HG03025 (cell line): ENCODE data around the gene CDC42BPB.

Source experiments
- ATAC-seq: cut with Tn5 transposase; IDR thresholded peaks from one replicate; pipeline ENCODE4 v1.9.1; 2021; ENCODE audit warnings: mild to moderate bottlenecking, moderate library complexity; ENCODE audit not compliant: unreplicated experiment, low FRiP score

CDC42BPB gene

GRCh38 chr14:103073876-103074728 is 16.8 kb upstream of the CDC42BPB start:
- ATAC-seq = no peak

GRCh38 chr14:103073367-103073875 is 16.1 kb upstream of the CDC42BPB start:
- ATAC-seq = no peak

GRCh38 chr14:103072595-103073366 is 15.4 kb upstream of the CDC42BPB start:
- no peak for ATAC-seq

GRCh38 chr14:103071544-103072251 is 14.3 kb upstream of the CDC42BPB start:
- no peak for ATAC-seq

GRCh38 chr14:103070971-103071542 is 13.7 kb upstream of the CDC42BPB start:
- ATAC-seq = no peak

- no peak for ATAC-seq
Measured at GRCh38 chr14:103070263-103070885, 13.0 kb upstream of the CDC42BPB start.

- ATAC-seq = no peak
Measured at GRCh38 chr14:103068351-103069073, 11.2 kb upstream of the CDC42BPB start.

- no peak for ATAC-seq
Measured at GRCh38 chr14:103067231-103067954, 10.0 kb upstream of the CDC42BPB start.

- ATAC-seq = no peak
Measured at GRCh38 chr14:103066399-103066798, 9.1 kb upstream of the CDC42BPB start.

GRCh38 chr14:103065861-103066260 is 8.5 kb upstream of the CDC42BPB start:
- no peak for ATAC-seq

GRCh38 chr14:103064978-103065377 is 7.6 kb upstream of the CDC42BPB start:
- no peak for ATAC-seq

GRCh38 chr14:103064436-103064835 is 7.1 kb upstream of the CDC42BPB start:
- no peak for ATAC-seq

- no peak for ATAC-seq
Measured at GRCh38 chr14:103061482-103061976, 4.2 kb upstream of the CDC42BPB start.

GRCh38 chr14:103059556-103059955 is 2.2 kb upstream of the CDC42BPB start:
- no peak for ATAC-seq

GRCh38 chr14:103058164-103059055 is 1.1 kb upstream of the CDC42BPB start:
- ATAC-seq = peak; percentile 2

GRCh38 chr14:103057028-103057371 is 349 bp downstream of the CDC42BPB start:
- ATAC-seq = peak; percentile 11

- no peak for ATAC-seq
Measured at GRCh38 chr14:103056322-103057027, 874 bp downstream of the CDC42BPB start.
